BLaER1 (cell line): ENCODE results near the gene RASAL2.
"Not testable (repeated sequence)": the region's sequence is repeated elsewhere in the genome, so short reads cannot be mapped to it uniquely, and the experiment has no call there.

ENCODE experiments used
- H3K27ac ChIP-seq: shearing (Covaris generic); formaldehyde crosslinking; 2 replicates; pipeline ENCODE4 v1.8.1; 2022
- H3K27me3 ChIP-seq: shearing (Covaris generic); formaldehyde crosslinking; 2 replicates; pipeline ENCODE4 v1.8.1; 2022
- H3K36me3 ChIP-seq: shearing (Covaris generic); formaldehyde crosslinking; 2 replicates; pipeline ENCODE4 v1.8.1; 2022
- H3K4me1 ChIP-seq: shearing (Covaris generic); formaldehyde crosslinking; 2 replicates; pipeline ENCODE4 v1.8.1; 2022
- H3K4me2 ChIP-seq: shearing (Covaris generic); formaldehyde crosslinking; 2 replicates; pipeline ENCODE4 v1.8.1; 2022
- H3K4me3 ChIP-seq: shearing (Covaris generic); formaldehyde crosslinking; 2 replicates; pipeline ENCODE4 v1.8.1; 2022
- H3K9ac ChIP-seq: shearing (Covaris generic); formaldehyde crosslinking; 2 replicates; pipeline ENCODE4 v1.8.1; 2022
- H3K9me3 ChIP-seq: shearing (Covaris generic); formaldehyde crosslinking; 2 replicates; pipeline ENCODE4 v1.8.1; 2022
- H4K20me1 ChIP-seq: shearing (Covaris generic); formaldehyde crosslinking; 2 replicates; pipeline ENCODE4 v1.8.1; 2022
- Cebpa-rat ChIP-seq: shearing (Covaris generic); IDR thresholded peaks from 2 replicates; pipeline ENCODE4 v1.8.1; 2022

Gene RASAL2

GRCh38 chr1:178385662-178386061 is 291.8 kb downstream of the RASAL2 start:
- Histone ChIP-seq H3K27ac (no peak overlapping the region), H3K4me2 (no peak overlapping the region), H3K4me1 (no peaks in the 10 kb centered on the region), H3K9me3 (no peaks in the 10 kb centered on the region), H3K4me3 (no peak overlapping the region), H3K27me3 (no peaks in the 10 kb centered on the region), H3K36me3 (no peaks in the 10 kb centered on the region), H3K9ac (no peak overlapping the region), H4K20me1 (no peaks in the 10 kb centered on the region)
- no peak for TF ChIP-seq Cebpa-rat

DNA sequence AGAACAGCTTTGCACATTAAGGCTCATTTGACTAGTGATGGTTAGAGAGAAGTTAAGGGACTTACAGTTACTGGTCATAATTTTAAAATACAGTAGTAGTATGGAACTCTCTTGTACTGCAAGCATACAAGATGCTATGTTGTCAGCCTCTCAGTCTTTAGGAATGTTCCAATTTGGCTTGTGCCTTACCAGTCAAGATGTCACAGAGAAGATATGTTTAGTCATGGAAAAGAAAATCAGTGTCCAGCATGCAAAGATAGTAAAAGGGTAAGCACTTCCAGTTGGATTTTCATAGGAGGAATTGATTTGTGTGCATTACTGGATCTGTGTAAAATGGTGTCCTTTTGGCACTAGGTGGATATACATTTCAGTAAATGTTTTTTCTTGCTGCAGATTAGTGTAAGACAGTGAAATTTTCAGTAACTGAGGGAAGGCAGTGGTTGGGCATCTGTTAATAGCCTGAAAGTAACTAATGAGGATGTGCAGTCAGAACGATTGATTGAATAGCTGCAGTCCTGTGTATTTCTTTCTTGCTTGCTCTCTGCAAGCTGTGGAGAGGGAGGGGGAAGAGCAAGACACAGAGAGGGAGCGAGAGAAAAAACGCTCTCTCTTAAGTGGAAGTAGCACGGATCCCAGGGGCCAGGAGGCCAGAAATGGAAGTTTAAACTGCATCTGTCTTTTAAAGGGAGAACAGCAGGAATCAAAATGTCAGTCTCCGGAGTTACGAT is 294.7 kb downstream of the RASAL2 start:
- no peak overlapping the region for H3K4me3 ChIP-seq

DNA sequence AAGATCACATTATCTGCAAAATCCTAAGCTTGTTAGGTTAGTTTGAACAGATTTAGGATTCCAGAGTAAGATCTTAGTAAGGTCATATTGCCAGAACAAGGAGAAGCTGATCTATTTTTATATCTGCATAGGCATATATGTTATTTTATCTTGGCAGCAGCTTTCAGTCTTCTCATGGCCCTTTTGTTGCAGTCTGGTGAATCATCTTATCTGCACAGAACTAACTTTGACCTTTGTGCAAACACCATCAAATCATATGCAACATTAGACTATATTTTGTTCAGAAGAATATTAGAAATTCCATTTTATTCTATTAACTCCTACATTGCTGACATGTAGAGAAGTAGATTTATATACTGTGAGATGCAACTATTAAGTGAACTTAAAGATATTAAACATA is 295.5 kb downstream of the RASAL2 start:
- no peaks in the 10 kb centered on the region for H3K4me1 ChIP-seq
- H3K27ac ChIP-seq = no peak overlapping the region
- H3K9me3 ChIP-seq = no peaks in the 10 kb centered on the region
- no peak for TF ChIP-seq Cebpa-rat
- no peak overlapping the region for H3K4me2 ChIP-seq
- no peak overlapping the region for H3K4me3 ChIP-seq
- H3K9ac ChIP-seq = no peak overlapping the region
- H4K20me1 ChIP-seq = no peaks in the 10 kb centered on the region
- no peaks in the 10 kb centered on the region for H3K27me3 ChIP-seq
- no peaks in the 10 kb centered on the region for H3K36me3 ChIP-seq

More for the DNA sequence above, 294.7 kb downstream of the RASAL2 start:
- Histone ChIP-seq H3K36me3 (no peaks in the 10 kb centered on the region), H3K9me3 (no peaks in the 10 kb centered on the region), H3K4me1 (no peaks in the 10 kb centered on the region), H3K4me2 (no peak overlapping the region), H3K27ac (no peak overlapping the region), H3K9ac (no peak overlapping the region), H3K27me3 (no peaks in the 10 kb centered on the region), H4K20me1 (no peaks in the 10 kb centered on the region)
- no peak for TF ChIP-seq Cebpa-rat

DNA sequence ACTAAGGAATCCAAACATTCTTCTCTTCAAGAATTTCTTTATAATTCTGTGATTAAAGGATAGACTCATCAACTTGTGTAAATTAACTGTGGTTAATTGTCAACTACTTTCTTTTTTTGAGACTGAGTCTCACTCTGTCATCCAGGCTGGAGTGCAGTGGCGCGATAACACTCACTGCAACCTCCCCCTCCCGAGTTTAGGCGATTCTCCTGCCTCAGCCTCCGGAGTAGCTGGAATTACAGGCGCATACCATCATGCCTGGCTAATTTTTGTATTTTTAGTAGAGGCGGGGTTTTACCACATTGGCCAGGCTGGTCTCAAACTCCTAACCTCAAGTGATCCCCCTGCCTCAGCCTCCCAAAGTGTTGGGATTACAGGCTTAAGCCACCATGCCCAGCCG is 296.4 kb downstream of the RASAL2 start:
- not testable (repeated sequence) for H3K9ac ChIP-seq, H4K20me1 ChIP-seq, H3K4me2 ChIP-seq, H3K4me3 ChIP-seq, H3K27me3 ChIP-seq, H3K9me3 ChIP-seq, H3K36me3 ChIP-seq, H3K4me1 ChIP-seq, H3K27ac ChIP-seq

DNA sequence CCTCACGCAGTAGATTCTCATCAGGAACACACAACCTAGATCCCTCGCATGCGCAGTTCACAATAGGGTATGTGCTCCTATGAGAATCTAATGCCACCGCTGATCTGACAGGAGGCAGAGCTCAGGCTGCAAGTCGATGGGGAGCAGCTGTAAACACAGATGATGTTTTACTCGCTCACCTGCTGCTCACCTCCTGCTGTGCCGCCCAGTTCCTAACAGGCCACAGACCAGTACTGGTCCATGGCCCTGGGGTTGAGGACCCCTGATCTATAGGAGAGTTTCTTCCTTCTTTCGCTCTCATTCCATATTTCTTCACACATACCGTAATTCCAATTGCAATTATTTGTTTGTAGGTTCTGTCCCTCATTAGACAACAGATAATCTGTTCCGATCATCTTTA is 299.5 kb downstream of the RASAL2 start:
- Histone ChIP-seq H3K36me3 (no peaks in the 10 kb centered on the region), H3K9ac (no peak overlapping the region), H3K27ac (no peak overlapping the region), H3K9me3 (no peaks in the 10 kb centered on the region), H3K27me3 (no peaks in the 10 kb centered on the region), H3K4me3 (no peak overlapping the region), H4K20me1 (no peaks in the 10 kb centered on the region), H3K4me2 (no peak overlapping the region), H3K4me1 (no peaks in the 10 kb centered on the region)
- TF ChIP-seq Cebpa-rat = no peak

DNA sequence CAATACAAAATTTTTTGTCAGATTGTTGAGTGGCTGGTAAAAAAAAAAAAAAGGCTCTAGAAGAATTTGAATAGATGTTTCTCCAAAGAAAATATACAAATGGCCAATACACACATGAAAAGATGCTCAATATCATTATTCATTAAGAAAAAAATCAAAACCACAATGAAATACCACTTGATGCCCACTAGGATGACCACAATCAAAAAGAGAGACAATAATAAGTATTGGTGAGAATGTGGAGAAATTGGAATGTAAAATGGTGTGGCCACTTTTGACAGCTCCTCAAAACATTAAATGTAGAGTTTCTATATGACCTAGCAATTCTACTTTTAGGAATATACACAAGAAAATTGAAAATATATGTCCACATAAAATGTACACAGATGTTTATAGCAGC is 302.9 kb downstream of the RASAL2 start:
- no peak for TF ChIP-seq Cebpa-rat
- no peaks in the 10 kb centered on the region for H4K20me1 ChIP-seq
- H3K4me2 ChIP-seq = no peak overlapping the region
- H3K4me1 ChIP-seq = no peaks in the 10 kb centered on the region
- peaks cover 16% of the 10 kb centered on the region for H3K36me3 ChIP-seq
- no peaks in the 10 kb centered on the region for H3K27me3 ChIP-seq
- no peak overlapping the region for H3K9ac ChIP-seq
- no peak overlapping the region for H3K27ac ChIP-seq
- H3K9me3 ChIP-seq = no peaks in the 10 kb centered on the region
- H3K4me3 ChIP-seq = no peak overlapping the region

- Histone ChIP-seq H3K4me2 (no peak overlapping the region), H4K20me1 (no peaks in the 10 kb centered on the region), H3K4me1 (no peaks in the 10 kb centered on the region), H3K27ac (no peak overlapping the region), H3K9ac (no peak overlapping the region), H3K4me3 (no peak overlapping the region), H3K27me3 (no peaks in the 10 kb centered on the region), H3K36me3 (peaks cover 20% of the 10 kb centered on the region), H3K9me3 (no peaks in the 10 kb centered on the region)
- TF ChIP-seq Cebpa-rat = no peak
These were observed 303.8 kb downstream of the RASAL2 start for GRCh38 chr1:178397678-178398077.

GRCh38 chr1:178399177-178399728 is 305.3 kb downstream of the RASAL2 start:
- Histone ChIP-seq H3K27me3 (no peaks in the 10 kb centered on the region), H3K9me3 (peaks cover 5% of the 10 kb centered on the region), H3K27ac (no peak overlapping the region), H3K9ac (no peak overlapping the region), H3K4me3 (no peak overlapping the region), H3K36me3 (peaks cover 27% of the 10 kb centered on the region), H3K4me1 (no peaks in the 10 kb centered on the region), H4K20me1 (no peaks in the 10 kb centered on the region), H3K4me2 (no peak overlapping the region)
- no peak for TF ChIP-seq Cebpa-rat

DNA sequence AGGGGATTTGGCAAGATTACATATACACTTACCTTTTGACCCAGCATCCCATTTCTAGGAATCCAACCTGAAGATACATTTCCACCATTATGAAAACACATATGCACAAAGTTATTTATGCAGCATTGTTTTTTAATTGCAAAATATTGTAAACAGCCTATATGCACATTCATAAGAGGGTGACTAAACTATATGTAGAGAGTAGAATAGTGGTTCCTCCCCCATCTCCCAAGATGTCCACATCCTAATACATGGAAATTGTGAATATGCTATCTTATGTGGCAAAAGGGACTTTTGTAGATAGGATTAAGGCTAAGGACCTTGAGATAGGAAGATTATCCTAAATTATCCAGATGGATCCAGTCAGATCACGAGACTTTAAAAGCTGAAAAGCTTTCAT is 311.2 kb downstream of the RASAL2 start:
- TF ChIP-seq Cebpa-rat = no peak
- H3K9ac ChIP-seq = no peak overlapping the region
- H3K4me3 ChIP-seq = peak overlapping the region; percentile 66
- peaks cover 40% of the 10 kb centered on the region for H3K4me1 ChIP-seq
- H3K9me3 ChIP-seq = peaks cover 34% of the 10 kb centered on the region
- peak overlapping the region; percentile 93 for H3K27ac ChIP-seq
- H4K20me1 ChIP-seq = no peaks in the 10 kb centered on the region
- no peaks in the 10 kb centered on the region for H3K27me3 ChIP-seq
- H3K4me2 ChIP-seq = peak overlapping the region; percentile 62
- H3K36me3 ChIP-seq = peaks cover 34% of the 10 kb centered on the region

DNA sequence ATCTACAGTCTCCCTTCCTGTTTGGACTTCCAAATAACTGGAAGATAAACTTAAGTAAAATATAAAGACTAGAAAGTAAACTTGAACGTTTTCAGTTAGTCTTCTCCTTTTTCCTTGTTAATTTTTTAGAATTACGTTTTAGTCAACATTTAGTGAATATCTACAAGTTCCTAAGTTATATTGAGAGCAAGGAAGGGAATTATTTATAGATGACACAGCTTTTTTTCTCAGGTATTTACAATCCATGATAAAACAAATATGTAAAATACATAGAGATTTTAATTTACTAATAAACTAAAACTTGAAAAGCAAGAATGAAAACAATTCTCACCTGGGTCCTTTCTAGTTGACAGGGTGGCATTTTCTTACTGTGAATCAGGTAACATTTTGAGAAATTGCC is 313.3 kb downstream of the RASAL2 start:
- H3K36me3 ChIP-seq = peaks cover 19% of the 10 kb centered on the region
- H3K4me3 ChIP-seq = peak overlapping the region; percentile 66
- H3K27ac ChIP-seq = peak overlapping the region; percentile 93
- H4K20me1 ChIP-seq = no peaks in the 10 kb centered on the region
- H3K9ac ChIP-seq = peak overlapping the region; percentile 81
- H3K27me3 ChIP-seq = no peaks in the 10 kb centered on the region
- peaks cover 50% of the 10 kb centered on the region for H3K9me3 ChIP-seq
- H3K4me2 ChIP-seq = peak overlapping the region; percentile 63
- TF ChIP-seq Cebpa-rat = no peak
- peaks cover 59% of the 10 kb centered on the region for H3K4me1 ChIP-seq
